Astrocyte (in vitro differentiated cells and primary cell): ENCODE results near the gene NISCH.

Experiments
- CTCF ChIP-seq: IDR thresholded peaks from 2 replicates; pipeline ENCODE4 v1.5.1; 2011; ENCODE audit warnings: low read depth, mild to moderate bottlenecking, inconsistent platforms, low read length, moderate library complexity; ENCODE audit not compliant: insufficient read depth
- EZH2 ChIP-seq: IDR thresholded peaks from 2 replicates; pipeline ENCODE4 v1.6.1; 2012; ENCODE audit warnings: mild to moderate bottlenecking, low read length, inconsistent platforms; ENCODE audit not compliant: insufficient read depth

- TF ChIP-seq CTCF = no peak
- TF ChIP-seq EZH2 = no peak
Measured at GRCh38 chr3:52532517-52532837, 77.1 kb downstream of the NISCH start.
